ENCODE measurements around the gene COA1. TPM values are rescaled to one million over a fixed set of nuclear protein-coding genes. Genes with fewer than 3 reads are reported as not detected.

The COA1 gene
- total RNA-seq, 2 donors from 2014 or later: 104 to 144 TPM

GRCh38 chr7:43769281-43769680 is 40.0 kb upstream of the COA1 start:
- Mint-ChIP-seq H3K27ac (no peak overlapping the region), H3K4me3 (no peak overlapping the region), H3K4me1 (peaks cover 50% of the 10 kb centered on the region), H3K27me3 (ENCODE audit: insufficient read depth) (peaks cover 3% of the 10 kb centered on the region), H3K9me3 (peaks cover 7% of the 10 kb centered on the region), H3K36me3 (ENCODE audit: low read depth) (peaks cover 8% of the 10 kb centered on the region)
- no peak for DNase-seq
- Histone ChIP-seq H3K36me3 (ENCODE audit: control insufficient read depth, insufficient read depth, low read length) (no peaks in the 10 kb centered on the region), H3K4me1 (ENCODE audit: control insufficient read depth, insufficient read depth, low read length) (peaks cover 8% of the 10 kb centered on the region), H3K9ac (ENCODE audit: extremely low read depth, low read length, poor library complexity, severe bottlenecking) (no peak overlapping the region), H3K9me3 (ENCODE audit: control insufficient read depth, low read length) (no peaks in the 10 kb centered on the region), H3K27me3 (ENCODE audit: control insufficient read depth, insufficient read depth, low read length, poor library complexity, severe bottlenecking) (peaks cover 13% of the 10 kb centered on the region), H3K4me3 (ENCODE audit: low read length) (no peak overlapping the region), H3K27ac (ENCODE audit: low read depth, low read length) (no peak overlapping the region)
- 83 to 88% methylated on average over 4 to 5 of the region's 5 CpGs for WGBS, 2 experiments (ENCODE audit: insufficient coverage in 1 of 2, insufficient read length in 1 of 2)
- no peak for TF ChIP-seq CTCF (conservative IDR thresholded peaks at IDR 0.05)

GRCh38 chr7:43768887-43769272 is 39.6 kb upstream of the COA1 start:
- H3K4me1 Mint-ChIP-seq: peaks cover 54% of the 10 kb centered on the region
- no peak overlapping the region for H3K4me3 Mint-ChIP-seq
- H3K27ac Mint-ChIP-seq: no peak overlapping the region
- H3K4me1 ChIP-seq (ENCODE audit: control insufficient read depth, insufficient read depth, low read length): peaks cover 8% of the 10 kb centered on the region
- 83 to 89% methylated on average over 4 of the region's 4 CpGs for WGBS, 2 experiments (ENCODE audit: insufficient coverage in 1 of 2, insufficient read length in 1 of 2)
- H3K4me3 ChIP-seq (ENCODE audit: low read length): no peak overlapping the region
- peaks cover 13% of the 10 kb centered on the region for H3K27me3 ChIP-seq (ENCODE audit: control insufficient read depth, insufficient read depth, low read length, poor library complexity, severe bottlenecking)
- peaks cover 3% of the 10 kb centered on the region for H3K27me3 Mint-ChIP-seq (ENCODE audit: insufficient read depth)
- DNase-seq: no peak
- no peak for TF ChIP-seq CTCF (conservative IDR thresholded peaks at IDR 0.05)
- H3K9me3 Mint-ChIP-seq: peaks cover 7% of the 10 kb centered on the region
- no peak overlapping the region for H3K27ac ChIP-seq (ENCODE audit: low read depth, low read length)
- no peaks in the 10 kb centered on the region for H3K9me3 ChIP-seq (ENCODE audit: control insufficient read depth, low read length)
- H3K36me3 Mint-ChIP-seq (ENCODE audit: low read depth): peaks cover 8% of the 10 kb centered on the region
- no peak overlapping the region for H3K9ac ChIP-seq (ENCODE audit: extremely low read depth, low read length, poor library complexity, severe bottlenecking)
- H3K36me3 ChIP-seq (ENCODE audit: control insufficient read depth, insufficient read depth, low read length): no peaks in the 10 kb centered on the region

- peaks cover 59% of the 10 kb centered on the region for H3K4me1 Mint-ChIP-seq
- H3K9me3 ChIP-seq (ENCODE audit: control insufficient read depth, low read length): no peaks in the 10 kb centered on the region
- no peak overlapping the region for H3K27ac Mint-ChIP-seq
- H3K27ac ChIP-seq (ENCODE audit: low read depth, low read length): no peak overlapping the region
- no peak for TF ChIP-seq CTCF (conservative IDR thresholded peaks at IDR 0.05)
- peaks cover 13% of the 10 kb centered on the region for H3K27me3 ChIP-seq (ENCODE audit: control insufficient read depth, insufficient read depth, low read length, poor library complexity, severe bottlenecking)
- peaks cover 7% of the 10 kb centered on the region for H3K36me3 Mint-ChIP-seq (ENCODE audit: low read depth)
- H3K36me3 ChIP-seq (ENCODE audit: control insufficient read depth, insufficient read depth, low read length): no peaks in the 10 kb centered on the region
- WGBS, 2 experiments (ENCODE audit: insufficient coverage in 1 of 2, insufficient read length in 1 of 2): 62 to 76% methylated on average over 5 to 9 of the region's 9 CpGs
- H3K4me1 ChIP-seq (ENCODE audit: control insufficient read depth, insufficient read depth, low read length): peaks cover 8% of the 10 kb centered on the region
- H3K9ac ChIP-seq (ENCODE audit: extremely low read depth, low read length, poor library complexity, severe bottlenecking): no peak overlapping the region
- H3K4me3 Mint-ChIP-seq: no peak overlapping the region
- H3K4me3 ChIP-seq (ENCODE audit: low read length): no peak overlapping the region
- peaks cover 3% of the 10 kb centered on the region for H3K27me3 Mint-ChIP-seq (ENCODE audit: insufficient read depth)
- DNase-seq: peak; percentile 48
- H3K9me3 Mint-ChIP-seq: peaks cover 3% of the 10 kb centered on the region
Measured at GRCh38 chr7:43768201-43768886, 39.0 kb upstream of the COA1 start.
